ENCODE data around the gene DPAGT1.

The DPAGT1 gene

GRCh38 chr11:119057000-119057769 is 44.5 kb downstream of the DPAGT1 start, which contains the start of gene HYOU1:
HYOU1 (minus strand) TSS chr11:119057205; CDS start chr11:119056160, 1,045 bp downstream.
- DNase-seq (ENCODE audit: low read depth in 2 of 2): peak; percentile 99

GRCh38 chr11:119056421-119056999 is 45.1 kb downstream of the DPAGT1 start:
- DNase-seq (ENCODE audit: low read depth in 2 of 2): no peak

GRCh38 chr11:119055901-119056300 is 45.8 kb downstream of the DPAGT1 start:
- no peak for DNase-seq (ENCODE audit: low read depth in 2 of 2)

GRCh38 chr11:119054418-119054817 is 47.2 kb downstream of the DPAGT1 start:
- no peak for DNase-seq (ENCODE audit: low read depth in 2 of 2)

GRCh38 chr11:119052163-119052814 is 49.4 kb downstream of the DPAGT1 start:
- no peak for DNase-seq (ENCODE audit: low read depth in 2 of 2)

- no peak for DNase-seq (ENCODE audit: low read depth in 2 of 2)
Measured at GRCh38 chr11:119051440-119052162, 50.1 kb downstream of the DPAGT1 start.

- DNase-seq (ENCODE audit: low read depth in 2 of 2): no peak
Measured at GRCh38 chr11:119049081-119049480, 52.6 kb downstream of the DPAGT1 start.

GRCh38 chr11:119048644-119049043 is 53.0 kb downstream of the DPAGT1 start:
- DNase-seq (ENCODE audit: low read depth in 2 of 2): no peak

- DNase-seq (ENCODE audit: low read depth in 2 of 2): peak in 1 of 2 donors; percentile 27
Measured at GRCh38 chr11:119047205-119047604, 54.4 kb downstream of the DPAGT1 start.

Measured in stimulated activated CD8-positive, alpha-beta memory T cell treated with anti-CD3 and anti-CD28 coated beads, Interleukin-15, amount 100 ng/mL, for 48 hours (primary cell).